Mesothelial cell of epicardium (in vitro differentiated cells): ENCODE data around the gene PDE6G. TPM values are rescaled to one million over a fixed set of nuclear protein-coding genes. Genes with fewer than 3 reads are reported as not detected.

Experiments used
- DNase-seq, 2 experiments: peaks; one replicate each; pipeline ENCODE4 v3.0.0; 2021; ENCODE audit warnings: low spot score in 2 of 2; ENCODE audit not compliant: unreplicated experiment in 2 of 2
- H3K27ac Mint-ChIP-seq: 2 replicates; pipeline ENCODE4 v1.8.0; 2021; ENCODE audit warnings: mixed read lengths
- H3K27me3 Mint-ChIP-seq: 2 replicates; pipeline ENCODE4 v1.8.0; 2021; ENCODE audit warnings: low read depth, mixed read lengths
- H3K36me3 Mint-ChIP-seq: 2 replicates; pipeline ENCODE4 v1.8.0; 2021; ENCODE audit warnings: mixed read lengths
- H3K4me1 Mint-ChIP-seq: 2 replicates; pipeline ENCODE4 v1.8.0; 2021; ENCODE audit warnings: mixed read lengths
- H3K4me3 Mint-ChIP-seq: 2 replicates; pipeline ENCODE4 v1.8.0; 2021; ENCODE audit warnings: mild to moderate bottlenecking, moderate library complexity, mixed read lengths
- H3K9me3 Mint-ChIP-seq: 2 replicates; pipeline ENCODE4 v1.8.0; 2021; ENCODE audit warnings: mixed read lengths
- total RNA-seq: library from RNA; stranded (reverse); gene quantifications from 3 replicates; pipeline ENCODE4 v1.2.1, GENCODE V29; 2021
- TF ChIP-seq, protein P1 (sequence below): fragments of 200-600 bp; sonication (generic); IDR thresholded peaks from one replicate; pipeline ENCODE4 v1.5.0; 2021; ENCODE audit warnings: antibody characterized with exemption; ENCODE audit not compliant: unreplicated experiment

Gene PDE6G
- total RNA-seq, 1 donor from 2014 or later, result 1.4 TPM

DNA sequence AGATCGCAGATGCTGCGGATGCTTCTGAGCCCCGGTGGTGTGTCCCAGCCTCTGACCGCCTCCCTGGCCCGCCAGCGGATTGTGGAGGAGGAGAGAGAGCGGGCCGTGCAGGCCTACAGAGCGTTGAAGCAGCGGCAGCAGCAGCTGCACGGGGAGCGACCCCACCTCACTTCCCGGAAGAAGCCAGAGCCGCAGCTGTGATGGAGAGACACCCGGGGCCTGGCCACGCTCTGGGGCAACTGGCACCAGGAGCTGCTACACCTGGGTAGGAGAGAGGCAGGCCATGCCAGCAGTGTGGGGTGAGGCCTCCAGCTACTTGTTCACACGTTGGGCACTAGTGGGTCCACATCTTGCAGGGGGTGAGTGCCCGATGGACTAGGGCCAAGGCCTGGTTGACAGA is 16.2 kb upstream of the PDE6G start:
- no peaks in the 10 kb centered on the region for H3K9me3 Mint-ChIP-seq
- no peak overlapping the region for H3K27ac Mint-ChIP-seq
- no peak overlapping the region for H3K4me3 Mint-ChIP-seq
- H3K27me3 Mint-ChIP-seq, result no peaks in the 10 kb centered on the region
- peaks cover 10% of the 10 kb centered on the region for H3K36me3 Mint-ChIP-seq
- H3K4me1 Mint-ChIP-seq, result peaks cover 10% of the 10 kb centered on the region
- TF ChIP-seq, protein P1, sequence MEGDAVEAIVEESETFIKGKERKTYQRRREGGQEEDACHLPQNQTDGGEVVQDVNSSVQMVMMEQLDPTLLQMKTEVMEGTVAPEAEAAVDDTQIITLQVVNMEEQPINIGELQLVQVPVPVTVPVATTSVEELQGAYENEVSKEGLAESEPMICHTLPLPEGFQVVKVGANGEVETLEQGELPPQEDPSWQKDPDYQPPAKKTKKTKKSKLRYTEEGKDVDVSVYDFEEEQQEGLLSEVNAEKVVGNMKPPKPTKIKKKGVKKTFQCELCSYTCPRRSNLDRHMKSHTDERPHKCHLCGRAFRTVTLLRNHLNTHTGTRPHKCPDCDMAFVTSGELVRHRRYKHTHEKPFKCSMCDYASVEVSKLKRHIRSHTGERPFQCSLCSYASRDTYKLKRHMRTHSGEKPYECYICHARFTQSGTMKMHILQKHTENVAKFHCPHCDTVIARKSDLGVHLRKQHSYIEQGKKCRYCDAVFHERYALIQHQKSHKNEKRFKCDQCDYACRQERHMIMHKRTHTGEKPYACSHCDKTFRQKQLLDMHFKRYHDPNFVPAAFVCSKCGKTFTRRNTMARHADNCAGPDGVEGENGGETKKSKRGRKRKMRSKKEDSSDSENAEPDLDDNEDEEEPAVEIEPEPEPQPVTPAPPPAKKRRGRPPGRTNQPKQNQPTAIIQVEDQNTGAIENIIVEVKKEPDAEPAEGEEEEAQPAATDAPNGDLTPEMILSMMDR, result no peak
- no peak for DNase-seq

DNA sequence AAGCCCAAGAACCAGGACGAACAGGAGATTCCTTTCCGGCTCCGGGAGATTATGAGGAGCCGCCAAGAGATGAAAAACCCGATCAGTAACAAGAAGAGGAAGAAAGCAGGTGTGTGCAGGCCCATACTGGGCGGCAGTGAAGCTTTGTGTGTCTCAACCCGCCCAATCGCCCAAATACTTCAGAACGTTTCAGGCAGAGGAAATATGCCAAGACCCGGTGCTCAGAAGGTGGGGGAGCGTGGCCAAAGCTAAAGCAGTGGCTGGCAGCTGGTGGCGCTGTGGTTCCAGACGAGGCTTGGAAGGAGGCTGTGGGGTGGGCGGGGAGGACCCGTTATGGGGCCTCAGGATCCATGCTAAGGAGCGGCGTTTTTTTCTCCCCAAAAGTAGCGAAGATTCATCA is 11.4 kb upstream of the PDE6G start:
- TF ChIP-seq, protein P1, result no peak
- peak overlapping the region; percentile 50 for H3K27ac Mint-ChIP-seq
- no peaks in the 10 kb centered on the region for H3K9me3 Mint-ChIP-seq
- peak overlapping the region; percentile 91 for H3K4me3 Mint-ChIP-seq
- H3K27me3 Mint-ChIP-seq, result no peaks in the 10 kb centered on the region
- peaks cover 22% of the 10 kb centered on the region for H3K4me1 Mint-ChIP-seq
- no peak for DNase-seq
- H3K36me3 Mint-ChIP-seq, result peaks cover 10% of the 10 kb centered on the region

DNA sequence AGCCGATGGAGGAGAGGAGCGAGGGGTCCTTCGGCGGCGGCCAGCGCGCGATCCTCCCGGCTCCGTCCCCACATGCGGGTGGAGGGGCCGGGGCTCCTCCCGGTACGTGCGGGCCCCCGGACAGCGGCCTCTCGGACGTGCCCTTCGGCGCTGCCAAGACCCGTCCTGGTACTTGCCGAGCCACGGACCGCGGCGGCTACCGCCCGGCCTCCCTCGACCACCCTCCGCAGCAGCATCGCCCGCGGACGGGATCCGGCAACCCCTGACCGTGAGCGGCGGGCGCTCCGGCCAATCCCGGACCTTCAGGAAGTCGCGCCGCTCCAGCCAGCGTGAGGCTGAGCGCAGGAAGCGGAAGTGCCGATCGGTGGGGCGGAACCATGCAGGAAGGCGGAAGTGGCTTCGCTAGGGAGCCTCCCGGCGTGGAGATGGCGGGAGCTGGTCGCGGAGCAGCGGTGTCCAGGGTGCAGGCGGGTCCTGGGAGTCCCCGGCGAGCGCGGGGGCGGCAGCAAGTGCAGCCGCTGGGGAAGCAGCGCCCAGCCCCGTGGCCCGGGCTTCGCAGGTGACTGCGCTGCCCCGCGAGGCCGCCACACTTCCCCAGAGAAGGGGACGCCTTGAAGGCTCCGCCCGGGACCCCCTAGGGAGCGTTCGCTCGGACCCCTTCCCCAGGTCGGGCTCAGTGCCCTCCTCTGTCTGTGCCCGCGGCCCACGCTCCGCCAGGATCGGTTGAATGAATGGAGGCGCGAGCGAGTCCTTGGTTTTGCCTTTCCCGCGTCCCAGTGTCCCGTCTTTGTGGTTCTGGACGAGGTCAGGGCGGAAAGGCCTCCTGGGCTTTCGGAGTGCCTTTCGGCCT is 10.2 kb upstream of the PDE6G start, which contains the start of the genes CCDC137 and OXLD1:
Gene CCDC137, plus strand, starts transcription at position 396 of the 850 bp plus-strand sequence. Its CDS starts 30 bp downstream, at position 426.
Gene OXLD1, minus strand, starts transcription at position 264 of the 850 bp plus-strand sequence. Its CDS starts 28 bp downstream, at position 236.
- H3K36me3 Mint-ChIP-seq, result peaks cover 8% of the 10 kb centered on the region
- TF ChIP-seq, protein P1, result no peak
- no peaks in the 10 kb centered on the region for H3K27me3 Mint-ChIP-seq
- H3K4me1 Mint-ChIP-seq, result peaks cover 22% of the 10 kb centered on the region
- peak within 1 kb of the TSS; percentile 98 for H3K27ac Mint-ChIP-seq
- peak; percentile 95 for DNase-seq
- peak within 1 kb of the TSS; percentile 91 for H3K4me3 Mint-ChIP-seq
- H3K9me3 Mint-ChIP-seq, result no peaks in the 10 kb centered on the region

DNA sequence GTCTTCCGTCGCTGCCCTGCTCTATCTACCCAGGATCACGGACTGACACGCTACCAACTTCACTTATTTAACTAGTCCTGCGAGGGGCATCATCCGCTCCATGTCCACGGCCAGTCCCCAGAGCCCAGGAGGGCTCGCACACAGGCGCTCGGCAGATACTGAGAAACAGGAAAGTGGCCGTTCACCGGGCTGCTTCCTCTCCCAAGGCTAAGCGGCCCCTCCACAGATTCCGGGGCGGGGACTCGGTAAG is 9.7 kb upstream of the PDE6G start:
- Mint-ChIP-seq H3K4me1 (peaks cover 22% of the 10 kb centered on the region), H3K36me3 (peaks cover 8% of the 10 kb centered on the region), H3K27me3 (no peaks in the 10 kb centered on the region), H3K9me3 (no peaks in the 10 kb centered on the region), H3K4me3 (peak overlapping the region; percentile 91), H3K27ac (peak overlapping the region; percentile 98)
- TF ChIP-seq, protein P1, result no peak
- no peak for DNase-seq

DNA sequence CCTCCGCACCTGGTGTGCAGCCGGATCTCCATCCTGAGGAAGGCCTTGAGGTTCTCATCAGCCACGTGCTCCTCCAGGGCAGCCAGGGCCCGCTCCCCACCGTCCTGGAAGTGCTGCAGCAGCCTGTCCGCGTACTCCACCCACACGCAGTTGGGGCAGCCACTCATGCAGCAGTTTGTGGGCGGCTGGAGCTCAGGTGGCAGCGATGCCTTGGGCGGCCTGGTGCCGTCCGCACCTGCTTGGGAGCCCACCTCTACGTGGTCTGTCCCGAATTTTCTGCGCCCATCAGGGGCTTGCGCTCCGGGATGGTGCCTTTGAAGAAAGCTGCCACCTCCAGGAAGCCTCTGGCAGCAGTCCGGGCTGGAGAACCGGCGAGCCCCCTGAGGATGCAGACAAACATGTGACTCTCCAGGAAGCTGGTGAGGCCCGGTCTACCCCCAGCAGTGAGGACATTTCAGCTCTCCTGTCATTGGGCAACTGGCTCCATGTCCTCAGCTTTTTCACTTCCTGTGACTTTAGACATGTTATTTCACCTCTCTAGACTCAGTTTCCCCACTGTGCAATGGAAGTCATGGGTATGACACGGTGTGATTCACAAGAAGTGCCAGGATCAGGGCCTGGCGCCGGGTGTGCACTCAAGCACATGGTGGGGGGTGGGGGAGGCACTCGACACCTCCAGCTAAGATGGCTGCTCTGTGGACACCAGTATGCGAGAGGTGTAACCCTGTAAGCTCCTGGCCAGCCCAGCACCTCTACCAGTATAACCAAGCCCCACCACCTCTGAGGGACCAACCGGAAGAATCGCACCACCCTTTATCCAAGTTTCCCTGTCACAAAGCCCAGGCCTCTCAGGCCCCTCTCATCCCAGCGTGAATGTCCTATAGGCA is 9.1 kb upstream of the PDE6G start:
- TF ChIP-seq, protein P1, result no peak
- Mint-ChIP-seq H3K27ac (peak overlapping the region; percentile 98), H3K27me3 (no peaks in the 10 kb centered on the region), H3K4me1 (peaks cover 22% of the 10 kb centered on the region), H3K9me3 (no peaks in the 10 kb centered on the region), H3K36me3 (peaks cover 8% of the 10 kb centered on the region), H3K4me3 (peak overlapping the region; percentile 91)
- DNase-seq, result no peak
